Endothelial cell of umbilical vein (primary cell): ENCODE data around the gene STC2. TPM values are rescaled to one million over a fixed set of nuclear protein-coding genes. Genes with fewer than 3 reads are reported as not detected.

ENCODE experiments used
- BruUV-seq: library from RNA; stranded (reverse); fragments of 400-500 nt; replicated peaks from 2 replicates; lab custom pipeline; 2021; lab: Mats Ljungman, UMichigan
- CTCF ChIA-PET: fragments of 300-600, 350-600 bp; sonication (Branson Sonifier 250); formaldehyde crosslinking; loops from one replicate; lab custom pipeline; 2021; ENCODE audit warnings: antibody characterized with exemption, inconsistent platforms; lab: Charles Lee
- POLR2A ChIA-PET: fragments of 300-600, 350-600 bp; sonication (Branson Sonifier 250); formaldehyde crosslinking; loops from one replicate; lab custom pipeline; 2021; ENCODE audit warnings: antibody characterized with exemption, inconsistent platforms; lab: Charles Lee
- DNase-seq: peaks from one replicate; pipeline ENCODE4 v3.0.0-alpha.2; 2011; ENCODE audit warnings: low read depth, low spot score
- FAIRE-seq: peaks from 2 replicates; lab custom pipeline; 2011; peaks lifted over from hg19 to GRCh38; lab: Jason Lieb, UNC
- H2AFZ ChIP-seq: 2 replicates; pipeline ENCODE4 v1.6.0; 2012; ENCODE audit warnings: low read depth, low read length, control low read depth, inconsistent platforms
- H3K27ac ChIP-seq: 2 replicates; pipeline ENCODE4 v1.5.1; 2011; ENCODE audit warnings: low read depth, mild to moderate bottlenecking, control low read depth, low read length, moderate library complexity; ENCODE audit not compliant: insufficient read depth
- H3K27me3 ChIP-seq, 2 experiments: 2 replicates each; pipeline versions ENCODE4 v1.6.0 to v1.6.1; 2011; ENCODE audit warnings: low read length in 2 of 2, mixed read lengths in 1 of 2; ENCODE audit not compliant: control insufficient read depth in 2 of 2, insufficient read depth in 2 of 2
- H3K36me3 ChIP-seq, 2 experiments: 2 replicates in 1 of 2; 3 replicates in 1 of 2; pipeline ENCODE4 v1.5.1; 2011; ENCODE audit warnings: low read length in 2 of 2, mild to moderate bottlenecking in 1 of 2, moderate library complexity in 1 of 2; ENCODE audit not compliant: control insufficient read depth in 2 of 2, insufficient read depth in 2 of 2; ENCODE audit errors: extremely low read depth in 1 of 2
- H3K4me1 ChIP-seq: 3 replicates; pipeline ENCODE4 v1.5.1; 2011; ENCODE audit warnings: mild to moderate bottlenecking, low read length; ENCODE audit not compliant: control insufficient read depth, insufficient read depth; ENCODE audit errors: extremely low read depth
- H3K4me2 ChIP-seq: 2 replicates; pipeline ENCODE4 v1.6.1; 2011; ENCODE audit warnings: low read length, control low read depth, mixed read lengths; ENCODE audit not compliant: insufficient read depth
- H3K4me3 ChIP-seq, 3 experiments: fragments of 200-600 bp in 1 of 3; sonication (generic), shearing (Covaris generic) in 1 of 3; replicated peaks in 1 of 3; 2 replicates each; pipeline ENCODE4 v1.5.1; 2011 to 2016; ENCODE audit warnings: control low read depth in 3 of 3, low read length in 3 of 3, mild to moderate bottlenecking in 2 of 3, inconsistent platforms in 1 of 3, low read depth in 1 of 3, moderate library complexity in 1 of 3; ENCODE audit not compliant: insufficient read depth in 1 of 3
- H3K79me2 ChIP-seq: 2 replicates; pipeline ENCODE4 v1.6.0; 2012; ENCODE audit warnings: low read length, inconsistent platforms; ENCODE audit not compliant: control insufficient read depth, insufficient read depth
- H3K9ac ChIP-seq: replicated peaks from 2 replicates; pipeline ENCODE3; 2011; ENCODE audit warnings: low read length, control low read depth; ENCODE audit not compliant: insufficient read depth; ENCODE audit errors: extremely low read depth
- H3K9me1 ChIP-seq: replicated peaks from 3 replicates; pipeline ENCODE4 v1.6.0; 2011; ENCODE audit warnings: mild to moderate bottlenecking, low read length; ENCODE audit not compliant: control insufficient read depth, insufficient read depth; ENCODE audit errors: extremely low read depth
- H3K9me3 ChIP-seq: replicated peaks from 2 replicates; pipeline ENCODE4 v1.5.1; 2012; ENCODE audit warnings: low read length, inconsistent platforms; ENCODE audit not compliant: control insufficient read depth, insufficient read depth
- H4K20me1 ChIP-seq: replicated peaks from 2 replicates; pipeline ENCODE3; 2011; ENCODE audit warnings: mild to moderate bottlenecking, low read length; ENCODE audit not compliant: control insufficient read depth, insufficient read depth; ENCODE audit errors: extremely low read depth
- EZH2 ChIP-seq: IDR thresholded peaks from 2 replicates; pipeline ENCODE4 v1.6.1; 2012; ENCODE audit warnings: borderline replicate concordance, low read depth, mild to moderate bottlenecking, moderate library complexity, low read length, inconsistent platforms; ENCODE audit not compliant: severe bottlenecking
- FOS ChIP-seq: IDR thresholded peaks from 2 replicates; pipeline ENCODE4 v1.6.1; 2011; ENCODE audit warnings: mild to moderate bottlenecking, low read length, moderate library complexity, borderline replicate concordance; ENCODE audit not compliant: insufficient read depth
- GATA2 ChIP-seq: IDR thresholded peaks from 2 replicates; pipeline ENCODE4 v1.7.0; 2011; ENCODE audit warnings: low read depth, mild to moderate bottlenecking, moderate library complexity, mixed read lengths, low read length; ENCODE audit not compliant: insufficient read length, insufficient read depth
- JUN ChIP-seq: IDR thresholded peaks from 2 replicates; pipeline ENCODE4 v1.6.1; 2011; ENCODE audit warnings: borderline replicate concordance, low read depth; ENCODE audit not compliant: insufficient read length, insufficient read depth
- MYC ChIP-seq: IDR thresholded peaks from one replicate; pipeline ENCODE4 v1.6.1; 2011; ENCODE audit warnings: mild to moderate bottlenecking, low read depth, low read length
- POLR2A ChIP-seq: IDR thresholded peaks from 2 replicates; pipeline ENCODE4 v1.6.1; 2012; ENCODE audit warnings: low read depth, mild to moderate bottlenecking, control low read depth, low read length
- POLR2AphosphoS5 ChIP-seq: IDR thresholded peaks from 2 replicates; pipeline ENCODE4 v1.6.1; 2012; ENCODE audit warnings: low read depth, mild to moderate bottlenecking, control low read depth, low read length, moderate library complexity; ENCODE audit not compliant: insufficient read depth
- dilution Hi-C: fragments of 300-500 bp; cut with MboI; formaldehyde crosslinking; loops from one replicate; pipeline ENCODE4 v1.15.0; 2019; ENCODE audit warnings: low sequenced_read_pairs; ENCODE audit not compliant: extremely low pct_ligation_motif_present
- intact Hi-C: fragments of 100-400 bp; cut with micrococcal nuclease; formaldehyde crosslinking; loops from one replicate; pipeline ENCODE4 v1.10.0; 2022
- polyA plus RNA-seq, 4 experiments: library from polyadenylated mRNA; depleted of rRNA in 3 of 4; stranded (reverse) in 3 of 4; unstranded in 1 of 4; fragments of >200 nt; gene quantifications; 2 replicates each; pipeline versions ENCODE4 v1.2.1 to v1.2.3, GENCODE V29; 2011 to 2012; ENCODE audit warnings: missing spikeins in 1 of 4
- total RNA-seq: library from RNA; stranded (reverse); gene quantifications from 2 replicates; pipeline ENCODE4 v1.2.3, GENCODE V29; 2021
- TF ChIP-seq, protein P1 (sequence below): IDR thresholded peaks from 2 replicates; pipeline ENCODE4 v1.6.1; 2011; ENCODE audit not compliant: insufficient read depth, insufficient read length
- TF ChIP-seq, protein P2 (sequence below), 2 donors: IDR thresholded peaks; 1 replicate in 1 of 2; 2 replicates in 1 of 2; pipeline ENCODE4 v1.5.1; 2011; ENCODE audit warnings: low read length in 2 of 2, mild to moderate bottlenecking in 2 of 2, moderate library complexity in 2 of 2, control low read depth in 1 of 2, inconsistent platforms in 1 of 2, low read depth in 1 of 2; ENCODE audit not compliant: insufficient read depth in 1 of 2; ENCODE audit errors: extremely low read depth in 1 of 2

The STC2 gene
- total and polyA plus RNA-seq, 2 donors (not counting 3 experiments of a cell fraction or from before 2014, with no cell fraction given), result 19.0 to 26.9 TPM

DNA sequence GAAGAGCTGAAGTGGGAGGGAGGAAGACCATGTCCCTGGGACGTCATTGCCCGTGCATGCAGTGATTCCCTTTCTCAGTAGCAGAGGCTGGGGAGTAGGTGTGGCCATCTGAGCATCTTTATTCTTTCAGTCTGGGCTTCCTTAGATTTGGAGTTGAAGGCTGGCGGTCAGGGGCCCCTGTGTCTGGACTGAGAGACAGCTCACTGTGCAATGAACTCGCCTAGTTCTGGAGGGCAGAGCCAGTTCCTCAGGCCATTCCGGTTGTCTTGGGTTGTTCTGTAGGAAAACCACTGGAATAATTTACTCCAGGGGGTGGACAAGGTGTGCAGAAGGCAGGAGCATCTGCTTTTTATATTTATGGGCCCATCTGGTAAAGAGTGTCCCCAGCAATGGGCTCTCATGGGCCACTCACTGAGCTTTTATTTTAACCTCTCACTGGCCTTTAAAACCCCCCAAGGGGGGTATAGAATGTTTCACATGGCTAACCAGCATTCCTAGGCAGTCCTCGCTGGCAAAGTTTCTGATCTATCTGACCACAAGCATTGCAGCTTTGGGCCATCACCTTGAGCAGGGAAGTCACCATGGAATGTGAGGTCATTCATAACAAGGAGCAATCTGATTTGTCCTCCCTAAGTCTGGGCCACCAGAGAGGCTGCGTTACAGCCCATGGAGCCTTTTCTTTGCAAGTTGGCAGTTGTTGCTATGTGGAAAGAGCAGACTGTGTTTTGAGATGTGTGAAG is 9.2 kb downstream of the STC2 start:
- TF ChIP-seq FOS (no peak), POLR2A (no peak), JUN (no peak), EZH2 (no peak), POLR2AphosphoS5 (no peak), GATA2 (no peak), MYC (no peak)
- TF ChIP-seq, protein P1, sequence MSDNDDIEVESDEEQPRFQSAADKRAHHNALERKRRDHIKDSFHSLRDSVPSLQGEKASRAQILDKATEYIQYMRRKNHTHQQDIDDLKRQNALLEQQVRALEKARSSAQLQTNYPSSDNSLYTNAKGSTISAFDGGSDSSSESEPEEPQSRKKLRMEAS, result no peak
- TF ChIP-seq, protein P2, sequence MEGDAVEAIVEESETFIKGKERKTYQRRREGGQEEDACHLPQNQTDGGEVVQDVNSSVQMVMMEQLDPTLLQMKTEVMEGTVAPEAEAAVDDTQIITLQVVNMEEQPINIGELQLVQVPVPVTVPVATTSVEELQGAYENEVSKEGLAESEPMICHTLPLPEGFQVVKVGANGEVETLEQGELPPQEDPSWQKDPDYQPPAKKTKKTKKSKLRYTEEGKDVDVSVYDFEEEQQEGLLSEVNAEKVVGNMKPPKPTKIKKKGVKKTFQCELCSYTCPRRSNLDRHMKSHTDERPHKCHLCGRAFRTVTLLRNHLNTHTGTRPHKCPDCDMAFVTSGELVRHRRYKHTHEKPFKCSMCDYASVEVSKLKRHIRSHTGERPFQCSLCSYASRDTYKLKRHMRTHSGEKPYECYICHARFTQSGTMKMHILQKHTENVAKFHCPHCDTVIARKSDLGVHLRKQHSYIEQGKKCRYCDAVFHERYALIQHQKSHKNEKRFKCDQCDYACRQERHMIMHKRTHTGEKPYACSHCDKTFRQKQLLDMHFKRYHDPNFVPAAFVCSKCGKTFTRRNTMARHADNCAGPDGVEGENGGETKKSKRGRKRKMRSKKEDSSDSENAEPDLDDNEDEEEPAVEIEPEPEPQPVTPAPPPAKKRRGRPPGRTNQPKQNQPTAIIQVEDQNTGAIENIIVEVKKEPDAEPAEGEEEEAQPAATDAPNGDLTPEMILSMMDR (IDR thresholded peaks at IDR 0.05; ENCODE audit: extremely low read depth in 1 of 2, insufficient read depth in 1 of 2, low read depth in 1 of 2, low read length in 2 of 2), result no peak
- no peaks in the 10 kb centered on the region for H4K20me1 ChIP-seq
- H3K9ac ChIP-seq, result no peak overlapping the region
- peaks cover 7% of the 10 kb centered on the region for H3K79me2 ChIP-seq
- no peak overlapping the region for H2AFZ ChIP-seq
- H3K4me3 ChIP-seq, result no peak overlapping the region
- H3K9me3 ChIP-seq, result no peaks in the 10 kb centered on the region
- peaks cover 6 to 21% of the 10 kb centered on the region in 2 experiments for H3K36me3 ChIP-seq
- BruUV-seq, result no TSS peak
- intact Hi-C loops (no loop called here), dilution Hi-C loops (no loop called here)
- no peak for FAIRE-seq
- no peaks in the 10 kb centered on the region for H3K27me3 ChIP-seq
- H3K9me1 ChIP-seq, result no peaks in the 10 kb centered on the region
- CTCF ChIA-PET, result interaction anchor here (1.2 to 3.6 kb wide), 3 partner anchors 20 to 25 kb away, joined by 3 to 21 read pairs (median 9); no protein-coding TSS in a partner anchor
- DNase-seq, result no peak
- peaks cover 6% of the 10 kb centered on the region for H3K4me1 ChIP-seq
- H3K27ac ChIP-seq, result no peak overlapping the region
- POLR2A ChIA-PET, result interaction anchor here (0.7 kb wide), 1 partner anchor 10 kb away, joined by 3 read pairs; the partner anchor contains the start of gene STC2
- H3K4me2 ChIP-seq, result no peak overlapping the region
